B cell (primary cell): Measurements from ENCODE around the gene DHX8.
"Not testable (repeated sequence)": the region's sequence is repeated elsewhere in the genome, so short reads cannot be mapped to it uniquely, and the experiment has no call there.

Experiments
- CTCF ChIP-seq: fragments of 200-600 bp; IDR thresholded peaks from one replicate; pipeline ENCODE4 v1.8.0; 2022; ENCODE audit warnings: antibody characterized with exemption, mild to moderate bottlenecking
- EZH2 ChIP-seq: IDR thresholded peaks from 2 replicates; pipeline ENCODE4 v1.6.1; 2012; ENCODE audit warnings: borderline replicate concordance, low read depth, mild to moderate bottlenecking, moderate library complexity, low read length; ENCODE audit not compliant: insufficient read depth, poor library complexity, severe bottlenecking

- TF ChIP-seq EZH2, CTCF: not testable (repeated sequence)
Measured at GRCh38 chr17:43509440-43509839, 25.7 kb downstream of the DHX8 start.
